ENCODE results near the gene PPIC. TPM values are rescaled to one million over a fixed set of nuclear protein-coding genes. Genes with fewer than 3 reads are reported as not detected.

Gene PPIC
- total RNA-seq = 77.2 and 93.4 TPM in 2 replicates

DNA sequence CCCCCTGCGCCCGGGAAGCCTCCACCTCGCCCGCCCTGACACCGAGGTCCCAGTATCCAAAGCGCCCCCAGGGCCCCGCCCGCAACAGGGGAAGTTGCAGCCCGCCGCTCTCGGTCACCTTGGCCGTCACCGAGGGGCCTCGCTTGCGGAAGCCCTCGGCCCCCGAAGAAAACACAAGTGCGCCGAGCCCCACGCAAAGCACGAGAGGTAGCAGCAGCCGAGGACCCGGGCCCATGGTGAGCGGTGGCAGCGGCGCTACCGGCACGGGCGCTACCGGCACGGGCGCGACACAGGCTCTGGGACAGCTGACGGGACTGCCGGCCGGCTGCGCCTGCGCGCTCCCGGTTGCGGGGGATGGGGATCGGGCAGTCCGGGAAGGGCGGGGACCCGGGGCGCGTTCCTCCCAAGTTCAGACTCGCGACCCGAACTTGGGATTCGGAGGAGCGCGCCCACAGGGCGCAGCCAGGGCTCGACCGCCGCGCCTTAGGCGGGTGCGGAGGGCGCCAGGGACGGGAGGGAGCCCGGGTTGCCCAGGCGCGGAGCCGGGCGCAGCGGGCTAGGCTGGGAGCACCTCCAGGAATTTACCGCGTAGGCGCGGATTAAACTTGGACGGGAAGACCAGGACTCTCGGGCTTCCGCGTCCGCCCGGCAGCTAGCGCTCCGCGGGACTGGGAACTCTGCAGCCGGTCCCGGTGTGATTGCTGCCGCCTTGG, at the start of gene PPIC:
Gene PPIC (minus strand): TSS at position 335 of the 713 bp plus-strand sequence. CDS start 100 bp downstream, at position 235.

Other genes with a start within 250 kb of the PPIC start
- 14.5 and 16.2 TPM in 2 replicates for gene SNX24, start 191.1 kb downstream of the PPIC start, total RNA-seq
- gene PRDM6, start 52.5 kb upstream of the PPIC start, total RNA-seq = 4.6 and 8.9 TPM in 2 replicates